ENCODE measurements around the gene ZNF365.

- TF ChIP-seq CTCF (IDR thresholded peaks at IDR 0.05; ENCODE audit: control extremely low read depth in 1 of 3, insufficient read depth in 1 of 3, low read depth in 1 of 3, low read length in 3 of 3) (no peak), TAF1 (IDR thresholded peaks at IDR 0.05; ENCODE audit: low read depth, low read length) (no peak), ATF3 (IDR thresholded peaks at IDR 0.05; ENCODE audit: insufficient read depth, low read depth, low read length) (no peak), MAFK (IDR thresholded peaks at IDR 0.05; ENCODE audit: low read depth, low read length) (no peak), RAD21 (IDR thresholded peaks at IDR 0.05 in 1 of 2, conservative IDR thresholded peaks at IDR 0.05 in 1 of 2; ENCODE audit: low read depth in 2 of 2, low read length in 2 of 2) (no peak)
These were observed 77.4 kb downstream of the ZNF365 start for GRCh38 chr10:62451611-62451975.

Data from H1 (cell line).